ENCODE data around the gene CUBN.
A peak's percentile ranks its signal among the peaks of the same experiment; 100 is the strongest.

CUBN gene

GRCh38 chr10:16975188-16975587, 154.4 kb downstream of the CUBN start:
- DNase-seq: no peak

- no peak for DNase-seq
These were observed 161.1 kb downstream of the CUBN start for GRCh38 chr10:16968416-16969041.

GRCh38 chr10:16967866-16968415, 161.7 kb downstream of the CUBN start:
- DNase-seq: no peak

GRCh38 chr10:16966991-16967865, 162.4 kb downstream of the CUBN start:
- no peak for DNase-seq

- DNase-seq: peak; percentile 33
These were observed 163.7 kb downstream of the CUBN start for GRCh38 chr10:16965740-16966447.

GRCh38 chr10:16965344-16965616, 164.3 kb downstream of the CUBN start:
- DNase-seq: no peak

- DNase-seq: peak; percentile 91
These were observed 164.9 kb downstream of the CUBN start for GRCh38 chr10:16964576-16965343.

- DNase-seq: no peak
These were observed 169.1 kb downstream of the CUBN start for GRCh38 chr10:16960551-16960950.

GRCh38 chr10:16957038-16957437, 172.6 kb downstream of the CUBN start:
- DNase-seq: no peak

GRCh38 chr10:16954280-16955030, 175.2 kb downstream of the CUBN start:
- no peak for DNase-seq

GRCh38 chr10:16953270-16953669, 176.3 kb downstream of the CUBN start:
- no peak for DNase-seq

- no peak for DNase-seq
These were observed 177.0 kb downstream of the CUBN start for GRCh38 chr10:16952610-16953009.

- no peak for DNase-seq
These were observed 177.5 kb downstream of the CUBN start for GRCh38 chr10:16952080-16952479.

- peak; percentile 17 for DNase-seq
These were observed 178.7 kb downstream of the CUBN start for GRCh38 chr10:16950656-16951601.

GRCh38 chr10:16949816-16950215, 179.8 kb downstream of the CUBN start:
- DNase-seq: no peak

GRCh38 chr10:16948361-16948760, 181.2 kb downstream of the CUBN start:
- DNase-seq: no peak

- no peak for DNase-seq
These were observed 182.5 kb downstream of the CUBN start for GRCh38 chr10:16947069-16947468.

GRCh38 chr10:16945593-16945992, 184.0 kb downstream of the CUBN start:
- DNase-seq: no peak

GRCh38 chr10:16944986-16945385, 184.6 kb downstream of the CUBN start:
- DNase-seq: no peak

GRCh38 chr10:16944402-16944801, 185.2 kb downstream of the CUBN start:
- DNase-seq: peak; percentile 20
